ENCODE measurements around the gene C10orf143.

The C10orf143 gene

GRCh38 chr10:130050721-130051120 is 59.9 kb downstream of the C10orf143 start:
- DNase-seq: no peak

- DNase-seq: no peak
Observed at GRCh38 chr10:130049987-130050386, 60.6 kb downstream of the C10orf143 start.

GRCh38 chr10:130049244-130049643 is 61.4 kb downstream of the C10orf143 start:
- no peak for DNase-seq

- no peak for DNase-seq
Observed at GRCh38 chr10:130048081-130048480, 62.5 kb downstream of the C10orf143 start.

- no peak for DNase-seq
Observed at GRCh38 chr10:130047336-130047735, 63.3 kb downstream of the C10orf143 start.

- DNase-seq: no peak
Observed at GRCh38 chr10:130046591-130046990, 64.0 kb downstream of the C10orf143 start.

GRCh38 chr10:130045801-130046321 is 64.8 kb downstream of the C10orf143 start:
- no peak for DNase-seq

- DNase-seq: no peak
Observed at GRCh38 chr10:130045091-130045652, 65.5 kb downstream of the C10orf143 start.

- DNase-seq: no peak
Observed at GRCh38 chr10:130044067-130045061, 66.3 kb downstream of the C10orf143 start.

GRCh38 chr10:130043491-130043890 is 67.1 kb downstream of the C10orf143 start:
- no peak for DNase-seq

- DNase-seq: no peak
Observed at GRCh38 chr10:130042381-130042780, 68.2 kb downstream of the C10orf143 start.

GRCh38 chr10:130041451-130042371 is 68.9 kb downstream of the C10orf143 start:
- no peak for DNase-seq

GRCh38 chr10:130040817-130041330 is 69.8 kb downstream of the C10orf143 start:
- no peak for DNase-seq

- DNase-seq: no peak
Observed at GRCh38 chr10:130040351-130040750, 70.3 kb downstream of the C10orf143 start.

GRCh38 chr10:130039141-130039540 is 71.5 kb downstream of the C10orf143 start:
- no peak for DNase-seq

- no peak for DNase-seq
Observed at GRCh38 chr10:130038611-130039109, 72.0 kb downstream of the C10orf143 start.

- DNase-seq: no peak
Observed at GRCh38 chr10:130038019-130038555, 72.5 kb downstream of the C10orf143 start.

GRCh38 chr10:130037169-130037661 is 73.4 kb downstream of the C10orf143 start:
- no peak for DNase-seq

- no peak for DNase-seq
Observed at GRCh38 chr10:130036296-130037065, 74.1 kb downstream of the C10orf143 start.

- DNase-seq: no peak
Observed at GRCh38 chr10:130029209-130029608, 81.4 kb downstream of the C10orf143 start.

- DNase-seq: no peak
Observed at GRCh38 chr10:130028465-130028819, 82.2 kb downstream of the C10orf143 start.
